Activated T-helper 1 cell treated with Interleukin-2 at 50 U/mL for 16 hours (primary cell): ENCODE results near the gene AMELX.

Experiments
- DNase-seq: peaks from one replicate; pipeline ENCODE4 v3.0.0-alpha.2; 2020; ENCODE audit warnings: low read depth

The AMELX gene

GRCh38 chrX:11309220-11309619 lies 16.0 kb downstream of the AMELX start:
- no peak for DNase-seq

GRCh38 chrX:11311706-11312105 lies 18.5 kb downstream of the AMELX start:
- no peak for DNase-seq

DNA sequence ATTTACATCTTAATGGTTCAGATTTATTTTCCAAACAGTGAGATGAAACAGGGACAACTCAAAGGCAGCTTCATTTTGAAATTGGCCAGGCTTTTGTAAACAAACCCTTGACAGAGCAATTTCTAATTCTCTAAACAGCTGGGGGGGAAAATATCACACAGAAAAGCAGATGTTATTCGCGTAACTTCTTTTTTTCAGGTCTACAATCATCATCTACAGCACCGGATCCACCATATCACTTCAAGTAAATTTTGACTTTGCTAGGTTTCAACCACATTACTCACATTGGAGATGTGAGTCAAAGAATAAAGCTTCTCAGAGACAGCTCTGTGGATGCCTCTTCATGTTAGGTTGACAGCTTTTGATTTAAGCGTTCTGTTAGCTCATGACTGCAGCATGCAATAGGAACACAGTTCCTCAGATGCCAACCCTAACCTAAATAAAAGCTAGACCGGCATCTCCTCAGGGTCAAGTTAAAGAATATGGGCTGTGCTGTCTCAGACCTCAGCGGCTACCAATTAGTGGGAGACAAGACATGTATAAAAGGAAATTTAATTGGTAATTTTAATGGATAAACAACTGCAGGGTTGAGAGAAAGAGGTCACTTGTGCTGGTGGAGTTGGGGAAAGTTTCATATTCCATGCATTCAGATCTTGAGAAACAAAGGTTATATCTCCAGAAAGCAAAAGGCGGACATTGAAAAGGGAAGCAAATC lies 26.8 kb downstream of the AMELX start:
- no peak for DNase-seq

DNA sequence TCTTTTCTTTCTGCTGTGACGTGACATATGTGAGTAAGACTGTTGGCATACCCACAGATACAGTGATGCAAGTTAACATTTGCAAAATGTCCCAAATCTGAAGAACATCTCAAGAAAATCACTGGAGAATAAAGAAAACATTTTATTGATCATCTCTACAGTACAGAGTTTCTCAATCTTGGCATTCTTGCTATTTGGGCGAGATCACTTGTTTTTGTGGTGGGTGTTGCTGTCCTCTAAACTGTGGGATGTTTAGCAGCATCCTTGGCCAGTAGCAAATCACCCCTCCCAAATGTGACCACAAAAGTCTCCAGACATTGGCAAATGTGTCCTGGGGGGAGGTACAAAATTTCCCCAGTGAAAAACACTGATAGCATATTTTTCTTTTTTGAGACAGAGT lies 28.8 kb downstream of the AMELX start:
- DNase-seq = no peak

- DNase-seq = no peak
Observed at GRCh38 chrX:11328134-11328533, 34.9 kb downstream of the AMELX start.

GRCh38 chrX:11329021-11329420 lies 35.8 kb downstream of the AMELX start:
- DNase-seq = no peak

- no peak for DNase-seq
Observed at GRCh38 chrX:11331788-11332187, 38.6 kb downstream of the AMELX start.

DNA sequence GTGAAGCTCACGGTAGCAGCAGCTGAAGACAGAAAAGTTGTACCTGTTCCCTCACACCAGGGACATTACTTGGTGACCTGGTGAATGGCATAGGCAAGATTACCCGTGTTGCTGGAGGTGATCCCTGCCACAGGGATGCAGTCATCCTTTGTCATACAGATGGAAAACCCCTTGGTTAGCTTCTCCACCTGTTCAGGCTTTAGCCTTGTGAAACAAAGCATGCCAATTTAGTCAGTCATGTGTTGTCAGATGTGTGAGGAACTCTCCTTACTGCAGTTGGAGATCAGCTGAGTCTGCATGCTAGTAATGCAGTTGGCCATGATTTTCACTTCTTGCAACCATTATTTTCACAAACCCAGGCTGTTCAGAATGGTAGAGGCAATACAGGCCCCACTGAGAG lies 41.0 kb downstream of the AMELX start:
- no peak for DNase-seq

GRCh38 chrX:11336201-11336600 lies 43.0 kb downstream of the AMELX start:
- DNase-seq = no peak

DNA sequence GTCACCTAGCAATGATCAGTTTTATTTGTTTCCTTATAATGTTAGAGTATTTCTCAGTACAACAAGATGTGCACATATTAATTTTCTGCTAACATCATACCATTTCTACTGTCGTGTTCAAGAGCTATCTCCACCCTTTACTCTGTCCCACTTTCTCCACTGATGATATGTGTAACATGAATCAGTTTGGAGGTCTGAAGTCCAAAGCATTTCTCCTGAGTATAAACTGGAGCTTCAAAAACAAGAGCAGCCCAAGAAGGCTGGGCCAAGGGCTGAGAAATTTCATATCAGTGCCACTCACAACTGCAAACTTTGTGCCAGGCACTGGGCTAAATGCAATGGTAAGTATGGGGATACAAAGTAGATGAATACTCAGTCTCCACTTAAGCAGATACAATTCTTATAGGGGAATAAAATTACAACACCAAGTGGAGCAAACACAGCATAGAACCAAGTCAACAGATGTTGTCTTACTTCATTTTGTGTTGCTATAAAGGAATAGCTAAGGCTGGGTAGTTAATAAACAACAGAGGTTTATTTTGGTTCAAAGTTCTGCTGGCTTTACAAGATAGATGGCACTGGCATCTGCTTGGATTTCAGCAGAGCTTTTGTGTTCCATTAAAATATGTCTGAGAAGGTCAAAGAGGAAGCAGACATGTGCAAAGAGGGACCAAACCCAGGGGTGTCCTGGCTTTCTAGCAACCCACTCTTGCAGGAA lies 44.2 kb downstream of the AMELX start:
- DNase-seq = no peak

GRCh38 chrX:11341274-11342201 lies 48.3 kb downstream of the AMELX start:
- DNase-seq = no peak

DNA sequence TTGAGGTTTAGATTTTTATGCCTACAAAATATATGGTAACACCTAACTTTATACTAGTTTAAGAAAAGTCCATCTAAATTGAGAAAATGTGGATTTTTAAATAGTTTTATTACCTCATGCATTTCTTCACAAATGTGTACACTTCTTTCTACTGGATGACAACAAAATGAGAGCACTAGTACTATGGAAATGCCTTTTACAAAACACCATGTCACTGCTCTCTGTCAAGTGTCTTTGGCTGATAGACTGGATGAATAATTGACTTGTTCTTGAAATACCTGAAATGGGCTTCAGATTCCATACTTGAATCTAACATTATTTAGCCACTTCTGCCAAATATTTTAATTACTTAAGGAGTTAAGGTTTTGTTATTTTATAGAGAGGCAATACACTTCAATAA lies 49.5 kb downstream of the AMELX start:
- DNase-seq = no peak

- no peak for DNase-seq
Observed at GRCh38 chrX:11346121-11346682, 53.0 kb downstream of the AMELX start.

- DNase-seq = no peak
Observed at GRCh38 chrX:11347300-11347699, 54.1 kb downstream of the AMELX start.

DNA sequence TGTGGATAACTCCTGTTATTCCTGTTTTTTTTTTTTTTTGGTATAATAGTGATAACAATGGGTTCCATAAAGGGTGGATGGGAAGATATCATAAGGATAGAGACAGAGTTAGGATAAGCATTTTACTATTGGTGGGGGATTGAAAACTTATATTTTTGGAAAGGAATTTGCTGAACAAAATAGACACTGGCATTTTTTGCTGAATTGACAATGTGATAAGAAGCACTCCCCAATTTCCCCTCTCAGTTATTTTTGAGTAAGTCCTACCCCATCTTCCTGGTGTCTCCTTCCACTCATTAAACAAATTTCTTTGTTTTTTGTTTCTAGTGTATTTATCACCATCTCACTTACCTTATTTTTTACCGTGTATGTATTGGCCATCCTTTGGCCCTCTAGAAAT lies 55.8 kb downstream of the AMELX start:
- DNase-seq = no peak

DNA sequence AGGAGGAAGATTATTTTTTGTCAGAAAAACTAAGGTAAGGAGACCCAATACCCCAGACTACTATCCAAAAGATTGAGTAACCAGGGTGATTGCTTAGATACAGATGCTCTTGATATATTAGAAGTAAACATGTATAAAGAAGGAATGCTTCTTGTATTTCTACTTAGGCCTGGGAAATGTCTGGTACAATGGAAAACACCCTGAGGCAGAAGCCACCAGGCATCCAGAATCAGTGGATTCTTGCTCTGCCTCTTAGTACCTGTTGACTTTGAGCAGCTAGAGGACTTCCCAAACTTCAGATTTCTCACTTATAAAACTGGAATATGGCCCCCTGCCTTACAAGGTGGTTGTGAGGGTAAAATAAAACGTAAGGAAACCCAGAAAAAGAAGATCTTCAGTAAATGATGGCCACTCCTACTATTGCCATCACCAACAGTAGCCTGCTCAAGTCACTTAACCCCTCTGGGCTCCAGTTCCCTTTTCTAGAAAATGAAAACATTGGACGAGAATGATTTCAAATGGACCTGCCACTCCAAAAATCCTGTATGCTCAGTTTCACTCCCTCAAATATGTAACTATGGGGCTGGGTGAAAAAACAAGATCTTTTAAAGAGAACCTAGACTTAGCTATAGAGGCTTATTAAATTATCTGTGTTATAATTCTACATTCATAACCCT lies 56.6 kb downstream of the AMELX start:
- no peak for DNase-seq
